Neural crest cell (in vitro differentiated cells): ENCODE measurements around the gene MAP3K7CL. TPM values are rescaled to one million over a fixed set of nuclear protein-coding genes. Genes with fewer than 3 reads are reported as not detected.
"Not testable (repeated sequence)": the region's sequence is repeated elsewhere in the genome, so short reads cannot be mapped to it uniquely, and the experiment has no call there.

ENCODE experiments used
- DNase-seq: peaks from one replicate; pipeline ENCODE4 v3.0.0; 2021; ENCODE audit warnings: low read depth, mixed read lengths, low spot score
- H3K27ac Mint-ChIP-seq: one replicate; pipeline ENCODE4 v1.8.0; 2021; ENCODE audit warnings: mild to moderate bottlenecking, mixed read lengths; ENCODE audit not compliant: unreplicated experiment
- H3K27me3 Mint-ChIP-seq: 2 replicates; pipeline ENCODE4 v1.8.0; 2021; ENCODE audit warnings: low read depth, mild to moderate bottlenecking, mixed read lengths
- H3K36me3 Mint-ChIP-seq: 2 replicates; pipeline ENCODE4 v1.8.0; 2021; ENCODE audit warnings: low read depth, mild to moderate bottlenecking, mixed read lengths
- H3K4me1 Mint-ChIP-seq: 2 replicates; pipeline ENCODE4 v1.8.0; 2021; ENCODE audit warnings: mixed read lengths
- H3K4me3 Mint-ChIP-seq: one replicate; pipeline ENCODE4 v1.8.0; 2021; ENCODE audit warnings: mild to moderate bottlenecking, mixed read lengths
- H3K9me3 Mint-ChIP-seq: 2 replicates; pipeline ENCODE4 v1.8.0; 2021; ENCODE audit warnings: mixed read lengths
- CTCF ChIP-seq: fragments of 200-600 bp; sonication (generic); conservative IDR thresholded peaks from 2 replicates; pipeline ENCODE4 v1.5.0; 2021; ENCODE audit warnings: antibody characterized with exemption, mild to moderate bottlenecking
- total RNA-seq: library from RNA; stranded (reverse); gene quantifications from 2 replicates; pipeline ENCODE4 v1.2.1, GENCODE V29; 2021

Gene MAP3K7CL
- total RNA-seq, 1 donor from 2014 or later: not detected

- peaks cover 6% of the 10 kb centered on the region for H3K4me1 Mint-ChIP-seq
- no peak for DNase-seq
- H3K27ac Mint-ChIP-seq: no peak overlapping the region
- H3K9me3 Mint-ChIP-seq: no peaks in the 10 kb centered on the region
- no peaks in the 10 kb centered on the region for H3K36me3 Mint-ChIP-seq
- H3K4me3 Mint-ChIP-seq: no peak overlapping the region
- H3K27me3 Mint-ChIP-seq: peaks cover 38% of the 10 kb centered on the region
- TF ChIP-seq CTCF: no peak
These were observed 23.8 kb downstream of the MAP3K7CL start for GRCh38 chr21:29154270-29154669.

- peak; percentile 2 for DNase-seq
- Mint-ChIP-seq H3K4me1 (peaks cover 6% of the 10 kb centered on the region), H3K9me3 (no peaks in the 10 kb centered on the region), H3K27me3 (peaks cover 38% of the 10 kb centered on the region), H3K36me3 (no peaks in the 10 kb centered on the region), H3K4me3 (no peak overlapping the region), H3K27ac (no peak overlapping the region)
- TF ChIP-seq CTCF: no peak
These were observed 24.9 kb downstream of the MAP3K7CL start for GRCh38 chr21:29155118-29155932.

DNA sequence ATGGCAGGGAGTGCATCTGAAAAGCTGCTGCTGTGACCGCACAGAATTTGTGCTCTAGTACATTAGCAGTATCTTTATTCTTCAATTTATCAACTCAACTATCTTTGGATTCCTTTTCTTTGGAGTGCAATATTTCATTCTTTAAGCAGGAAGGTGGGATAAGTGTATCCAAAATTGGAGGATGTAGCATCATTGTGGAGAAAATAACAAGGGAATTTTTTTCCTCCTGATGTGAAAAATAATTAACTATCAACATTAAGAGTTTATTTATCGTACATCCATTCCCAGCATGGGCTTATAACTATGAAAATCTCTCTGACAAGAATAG lies 25.5 kb downstream of the MAP3K7CL start:
- Mint-ChIP-seq H3K9me3 (no peaks in the 10 kb centered on the region), H3K4me3 (no peak overlapping the region), H3K27ac (no peak overlapping the region), H3K4me1 (peaks cover 6% of the 10 kb centered on the region), H3K36me3 (no peaks in the 10 kb centered on the region), H3K27me3 (peaks cover 38% of the 10 kb centered on the region)
- TF ChIP-seq CTCF: no peak
- DNase-seq: no peak

DNA sequence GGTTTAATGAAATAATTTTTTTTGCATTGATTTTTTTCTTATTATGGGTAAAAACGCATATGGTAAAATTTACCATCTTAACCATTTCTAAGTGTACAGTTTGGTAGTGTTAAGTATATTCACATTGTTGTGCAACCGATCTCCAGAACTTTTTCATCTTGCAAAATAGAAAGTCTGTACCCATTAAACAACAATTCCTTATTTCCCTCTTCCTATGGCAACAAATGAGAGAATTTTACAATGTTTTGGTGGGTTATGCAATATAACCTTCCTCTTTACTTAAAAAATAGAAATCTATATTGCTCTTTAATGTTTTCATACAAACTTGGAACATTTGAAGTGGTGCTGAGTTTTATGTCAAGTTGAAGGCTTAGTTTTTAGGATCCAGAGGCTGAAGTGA lies 26.6 kb downstream of the MAP3K7CL start:
- Mint-ChIP-seq H3K9me3 (no peaks in the 10 kb centered on the region), H3K27ac (no peak overlapping the region), H3K27me3 (peaks cover 35% of the 10 kb centered on the region), H3K4me3 (no peak overlapping the region), H3K36me3 (no peaks in the 10 kb centered on the region), H3K4me1 (peaks cover 6% of the 10 kb centered on the region)
- no peak for DNase-seq
- no peak for TF ChIP-seq CTCF

GRCh38 chr21:29159842-29160241 lies 29.4 kb downstream of the MAP3K7CL start:
- H3K27me3 Mint-ChIP-seq: peaks cover 17% of the 10 kb centered on the region
- H3K27ac Mint-ChIP-seq: no peak overlapping the region
- H3K36me3 Mint-ChIP-seq: no peaks in the 10 kb centered on the region
- peaks cover 6% of the 10 kb centered on the region for H3K4me1 Mint-ChIP-seq
- H3K9me3 Mint-ChIP-seq: no peaks in the 10 kb centered on the region
- no peak overlapping the region for H3K4me3 Mint-ChIP-seq
- no peak for TF ChIP-seq CTCF
- DNase-seq: no peak

GRCh38 chr21:29162825-29163224 lies 32.4 kb downstream of the MAP3K7CL start:
- H3K4me1 Mint-ChIP-seq, H3K27ac Mint-ChIP-seq, H3K9me3 Mint-ChIP-seq, H3K27me3 Mint-ChIP-seq, H3K4me3 Mint-ChIP-seq, H3K36me3 Mint-ChIP-seq, DNase-seq: not testable (repeated sequence)
